Stomach smooth muscle (tissue), 2 donors: ENCODE measurements around the gene ARRDC2.
A peak's percentile ranks its signal among the peaks of the same experiment; 100 is the strongest.

Experiments used
- H3K27ac ChIP-seq: one replicate; pipeline ENCODE4 v1.7.0; 2013; ENCODE audit warnings: mild to moderate bottlenecking, low read length, inconsistent platforms
- H3K27me3 ChIP-seq, 2 donors: one replicate each; pipeline ENCODE4 v1.7.0; 2013; ENCODE audit warnings: low read length in 2 of 2; ENCODE audit not compliant: insufficient read depth in 2 of 2, control insufficient read depth in 1 of 2
- H3K36me3 ChIP-seq, 2 donors: one replicate each; pipeline ENCODE4 v1.7.0; 2013; ENCODE audit warnings: low read length in 2 of 2; ENCODE audit not compliant: control insufficient read depth in 2 of 2, insufficient read depth in 2 of 2
- H3K4me1 ChIP-seq: one replicate; pipeline ENCODE4 v1.7.0; 2013; ENCODE audit warnings: low read length; ENCODE audit not compliant: control insufficient read depth, insufficient read depth
- H3K4me3 ChIP-seq, 2 donors: one replicate each; pipeline ENCODE4 v1.7.0; 2013; ENCODE audit warnings: low read length in 2 of 2
- H3K9ac ChIP-seq, 2 donors: one replicate each; pipeline ENCODE4 v1.7.0; 2013; ENCODE audit warnings: low read length in 2 of 2, mild to moderate bottlenecking in 1 of 2
- H3K9me3 ChIP-seq, 2 donors: one replicate each; pipeline ENCODE4 v1.7.0; 2013; ENCODE audit warnings: low read length in 2 of 2; ENCODE audit not compliant: control insufficient read depth in 2 of 2
- donor health status: healthy.
- donor health status: Pancreatic carcinoma.

Gene ARRDC2

DNA sequence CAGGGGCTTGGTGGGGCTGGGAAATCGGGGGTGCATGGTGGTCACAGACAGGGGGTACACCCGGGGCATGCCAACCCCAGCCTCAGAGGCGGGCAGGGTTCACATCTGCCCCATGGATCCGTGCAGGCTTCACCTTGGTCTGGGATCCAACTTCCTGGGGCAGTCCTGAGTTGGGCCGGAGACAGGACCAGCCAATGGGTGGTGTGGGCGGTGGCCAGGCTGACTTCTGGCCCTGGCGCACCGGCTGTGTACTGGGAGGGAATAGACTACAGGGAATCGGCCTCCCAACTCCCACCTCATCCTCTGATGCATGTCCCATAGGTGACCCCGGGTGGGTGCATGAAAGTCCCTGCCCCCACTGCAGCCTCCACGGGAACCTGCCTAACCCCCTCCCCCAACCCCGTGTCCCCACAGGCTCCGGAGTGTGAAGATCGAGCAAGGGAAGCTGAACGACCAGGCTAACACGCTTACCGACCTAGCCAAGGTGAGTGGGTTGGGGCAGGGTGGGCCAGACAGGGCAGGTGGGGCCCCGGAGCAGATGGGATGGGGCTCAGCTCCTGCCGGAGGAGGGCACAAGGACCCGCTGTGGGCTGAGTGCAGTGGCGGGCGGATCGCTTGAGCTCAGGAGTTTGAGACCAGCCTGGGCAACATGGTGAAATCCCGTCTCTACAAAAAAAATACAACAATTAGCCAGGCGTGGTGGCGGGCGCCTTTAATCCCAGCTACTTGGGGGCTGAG, 14.7 kb upstream of the ARRDC2 start:
- H3K4me3 ChIP-seq = no peak overlapping the region
- no peak overlapping the region for H3K27ac ChIP-seq
- no peaks in the 10 kb centered on the region for H3K4me1 ChIP-seq
- H3K36me3 ChIP-seq = no peaks in the 10 kb centered on the region
- no peaks in the 10 kb centered on the region for H3K9me3 ChIP-seq
- H3K9ac ChIP-seq = no peak overlapping the region
- H3K27me3 ChIP-seq = no peaks in the 10 kb centered on the region

DNA sequence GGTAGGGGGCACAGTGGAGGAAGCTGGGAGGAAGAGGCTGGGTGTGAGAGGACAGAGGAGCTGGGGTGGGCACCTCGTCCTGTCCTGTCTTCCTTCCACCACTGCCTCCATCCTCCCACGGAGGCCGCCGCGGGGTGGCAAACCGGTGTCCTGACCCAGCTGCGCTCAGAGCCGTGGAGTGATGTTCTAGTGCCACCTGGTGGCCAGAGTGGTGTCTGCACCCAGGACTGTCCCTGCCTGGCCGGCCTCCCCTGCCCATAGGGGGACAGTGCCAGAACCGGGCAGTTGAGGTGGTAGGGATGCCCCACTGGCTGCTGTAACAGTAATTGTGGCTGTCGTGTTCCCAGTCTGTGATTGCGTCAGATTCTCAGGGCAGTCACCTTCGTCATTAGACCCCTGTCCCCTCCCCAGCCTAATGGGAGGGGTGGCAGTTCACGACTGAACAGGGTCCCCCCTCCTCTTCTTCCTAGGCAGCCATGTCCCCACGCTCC, 11.1 kb upstream of the ARRDC2 start:
- no peak overlapping the region for H3K4me3 ChIP-seq
- no peak overlapping the region for H3K27ac ChIP-seq
- no peaks in the 10 kb centered on the region for H3K36me3 ChIP-seq
- no peaks in the 10 kb centered on the region for H3K27me3 ChIP-seq
- no peak overlapping the region for H3K9ac ChIP-seq
- H3K9me3 ChIP-seq = no peaks in the 10 kb centered on the region
- H3K4me1 ChIP-seq = peaks cover 9% of the 10 kb centered on the region

- H3K9ac ChIP-seq = no peak overlapping the region
- H3K27me3 ChIP-seq = no peaks in the 10 kb centered on the region
- H3K27ac ChIP-seq = no peak overlapping the region
- peaks cover 16% of the 10 kb centered on the region for H3K4me1 ChIP-seq
- H3K4me3 ChIP-seq = no peak overlapping the region
- H3K36me3 ChIP-seq = no peaks in the 10 kb centered on the region
- no peaks in the 10 kb centered on the region for H3K9me3 ChIP-seq
These were observed 9.8 kb upstream of the ARRDC2 start for GRCh38 chr19:17997969-17998826.

- Histone ChIP-seq H3K9ac (no peak overlapping the region), H3K4me3 (no peak overlapping the region), H3K9me3 (no peaks in the 10 kb centered on the region), H3K27ac (no peak overlapping the region), H3K4me1 (peaks cover 16% of the 10 kb centered on the region), H3K36me3 (no peaks in the 10 kb centered on the region), H3K27me3 (no peaks in the 10 kb centered on the region)
These were observed 9.2 kb upstream of the ARRDC2 start for GRCh38 chr19:17998827-17999150.

GRCh38 chr19:17999684-18000479, 8.1 kb upstream of the ARRDC2 start:
- Histone ChIP-seq H3K27me3 (no peaks in the 10 kb centered on the region), H3K27ac (peak overlapping the region; percentile 67), H3K4me3 (no peak overlapping the region), H3K9ac (peak overlapping the region in 1 of 2 donors; percentile 33), H3K4me1 (peaks cover 16% of the 10 kb centered on the region), H3K9me3 (no peaks in the 10 kb centered on the region), H3K36me3 (no peaks in the 10 kb centered on the region)

DNA sequence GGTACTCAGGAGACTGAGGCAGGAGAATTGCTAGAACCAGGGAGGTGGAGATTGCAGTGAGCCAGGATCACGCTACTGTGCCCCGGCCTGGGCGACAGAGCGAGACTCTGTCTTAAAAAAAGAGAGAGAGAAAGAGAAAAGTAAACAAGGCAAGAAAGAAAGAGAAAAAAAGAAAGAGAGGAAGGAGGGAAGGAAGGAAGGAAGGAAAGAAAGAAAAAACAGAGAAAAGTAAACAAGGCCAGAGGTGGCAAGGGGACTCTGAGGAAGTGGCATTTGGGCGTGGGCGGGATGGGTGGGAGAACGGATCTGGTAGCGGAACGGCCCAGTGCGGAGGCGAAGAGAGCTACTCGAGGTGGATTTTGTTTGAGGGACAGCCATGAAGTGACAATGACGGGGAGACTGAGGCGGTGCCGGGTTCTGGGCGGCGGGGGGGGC, 7.5 kb upstream of the ARRDC2 start:
- peaks cover 16% of the 10 kb centered on the region for H3K4me1 ChIP-seq
- peak overlapping the region; percentile 67 for H3K27ac ChIP-seq
- H3K9me3 ChIP-seq = no peaks in the 10 kb centered on the region
- peak overlapping the region; percentile 13 to 33 for H3K9ac ChIP-seq
- peak overlapping the region; percentile 24 to 77 for H3K4me3 ChIP-seq
- H3K27me3 ChIP-seq = no peaks in the 10 kb centered on the region
- H3K36me3 ChIP-seq = no peaks in the 10 kb centered on the region

DNA sequence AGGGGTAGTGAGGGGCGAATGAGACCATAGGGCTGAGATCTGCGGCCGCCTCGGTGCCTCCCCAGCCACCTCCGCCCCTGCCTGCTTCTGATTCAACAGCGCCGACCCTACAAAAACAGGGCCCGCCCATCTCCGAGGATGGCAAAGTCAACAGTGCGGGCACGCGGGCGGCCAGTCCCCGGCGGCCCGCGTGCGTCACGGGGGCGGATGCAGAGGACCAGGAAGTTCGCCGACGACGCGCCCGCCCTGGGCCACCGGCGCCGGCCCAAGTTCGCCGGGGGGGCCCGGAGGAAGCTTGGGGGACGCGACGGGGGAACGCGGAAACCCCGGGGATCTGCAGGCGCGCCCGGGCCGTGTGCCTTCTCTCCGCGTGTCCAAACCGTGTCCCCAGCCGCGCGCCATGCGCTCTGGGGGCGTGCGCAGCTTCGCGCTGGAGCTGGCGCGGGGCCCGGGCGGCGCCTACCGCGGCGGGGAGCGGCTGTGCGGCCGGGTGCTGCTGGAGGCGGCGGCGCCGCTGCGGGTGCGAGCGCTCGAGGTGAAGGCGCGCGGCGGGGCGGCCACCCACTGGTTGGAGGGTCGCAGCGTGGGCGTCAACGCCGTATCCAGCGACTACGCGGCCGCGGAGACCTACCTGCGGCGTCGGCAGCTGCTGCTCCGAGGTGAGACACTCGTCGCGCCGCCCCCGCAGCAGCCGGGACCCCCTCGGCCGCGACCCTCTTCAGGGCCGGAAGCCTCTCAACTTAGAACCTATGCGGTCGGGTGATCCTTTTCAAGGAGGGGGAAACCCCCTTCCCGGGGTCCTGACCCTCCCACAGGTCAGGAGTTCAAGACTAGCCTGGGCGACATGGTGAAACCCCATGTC, 6.8 kb upstream of the ARRDC2 start:
- no peaks in the 10 kb centered on the region for H3K27me3 ChIP-seq

DNA sequence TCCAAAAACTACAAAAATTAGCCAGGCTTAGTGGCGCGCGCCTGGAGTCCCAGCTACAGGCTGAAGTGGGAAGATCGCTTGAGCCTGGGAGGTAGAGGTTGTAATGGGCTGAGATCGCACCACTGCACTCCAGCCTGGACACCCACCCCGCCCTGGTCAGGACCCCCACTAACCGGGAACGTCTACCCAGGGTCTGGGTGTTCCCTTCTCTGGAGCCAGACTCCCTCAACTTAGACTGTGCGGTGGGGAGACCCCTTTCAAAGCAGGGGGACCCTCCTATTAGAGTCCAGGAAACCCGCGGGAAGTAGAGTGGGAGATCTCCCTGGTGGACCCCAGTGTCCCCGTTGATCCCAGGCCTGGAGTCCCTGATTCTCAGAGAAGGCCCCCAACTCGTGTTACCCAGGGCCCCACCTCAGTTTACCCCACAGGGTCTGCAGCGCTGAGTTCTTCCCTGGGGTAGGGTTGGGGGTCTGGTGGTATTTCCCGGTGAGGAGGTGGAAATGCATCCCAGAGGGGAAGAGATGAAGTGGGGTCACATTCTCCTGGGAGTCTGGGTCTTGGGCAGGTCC, 6.1 kb upstream of the ARRDC2 start:
- Histone ChIP-seq H3K4me1 (peaks cover 16% of the 10 kb centered on the region), H3K9ac (peak overlapping the region; percentile 49 to 68), H3K4me3 (peak overlapping the region; percentile 14 to 77), H3K27me3 (no peaks in the 10 kb centered on the region), H3K27ac (peak overlapping the region; percentile 18), H3K9me3 (no peaks in the 10 kb centered on the region), H3K36me3 (no peaks in the 10 kb centered on the region)

More for the DNA sequence above, 6.8 kb upstream of the ARRDC2 start:
- H3K9ac ChIP-seq = peak overlapping the region; percentile 49 to 68
- H3K27ac ChIP-seq = peak overlapping the region; percentile 67
- H3K4me3 ChIP-seq = peak overlapping the region; percentile 24 to 77
- H3K4me1 ChIP-seq = peaks cover 16% of the 10 kb centered on the region
- H3K36me3 ChIP-seq = no peaks in the 10 kb centered on the region
- H3K9me3 ChIP-seq = no peaks in the 10 kb centered on the region

DNA sequence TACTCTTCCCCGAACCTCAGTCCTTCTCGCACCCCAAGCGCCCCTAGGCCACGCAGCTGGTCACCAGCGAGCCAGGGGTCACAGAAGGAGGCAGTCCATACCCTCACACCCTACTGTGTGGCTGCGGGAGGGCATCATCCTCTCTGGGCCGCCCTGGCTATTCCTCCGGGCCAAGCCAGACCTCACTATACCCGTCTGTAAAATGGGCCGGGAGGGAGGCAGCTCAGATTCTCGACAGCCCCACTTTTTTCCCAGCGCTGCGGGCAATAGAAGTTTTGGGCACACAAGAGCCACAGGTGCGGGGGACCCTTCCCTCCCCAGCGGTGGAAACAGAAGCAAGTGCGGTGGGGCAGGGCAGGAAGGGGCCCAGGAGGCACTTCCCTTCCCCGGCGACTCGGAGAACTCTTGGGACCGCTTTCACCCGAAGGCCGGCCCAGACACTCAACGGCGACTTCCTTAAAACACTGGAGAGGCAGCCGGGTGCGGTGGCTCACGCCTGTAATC, 5.6 kb upstream of the ARRDC2 start:
- Histone ChIP-seq H3K4me3 (peak overlapping the region; percentile 14 to 77), H3K9ac (peak overlapping the region in 1 of 2 donors; percentile 49), H3K27me3 (no peaks in the 10 kb centered on the region), H3K4me1 (peaks cover 18% of the 10 kb centered on the region), H3K9me3 (no peaks in the 10 kb centered on the region), H3K27ac (no peak overlapping the region), H3K36me3 (no peaks in the 10 kb centered on the region)
